Body of pancreas (tissue), 4 donors: ENCODE measurements around the gene UMAD1.

Experiments used
- CTCF ChIP-seq, 7 experiments: fragments of 450-650 bp in 4 of 7; fragments of 200-600 bp in 3 of 7; sonication (generic) in 3 of 7; IDR thresholded peaks; one replicate each; pipeline ENCODE4 v1.5.1; 2016 to 2019; ENCODE audit warnings: antibody characterized with exemption in 7 of 7
- POLR2A ChIP-seq, 3 donors: fragments of 450-650 bp; IDR thresholded peaks; one replicate each; pipeline ENCODE4 v1.6.1; 2016; ENCODE audit warnings: antibody characterized with exemption in 3 of 3, mild to moderate bottlenecking in 2 of 3

GRCh38 chr7:7650682-7651206, 10.2 kb downstream of the UMAD1 start:
- TF ChIP-seq CTCF (IDR thresholded peaks at IDR 0.05) (no peak), POLR2A (IDR thresholded peaks at IDR 0.05) (no peak)
